Spleen (tissue), 11 donors: ENCODE measurements around the gene DMAC1. TPM values are rescaled to one million over a fixed set of nuclear protein-coding genes. Genes with fewer than 3 reads are reported as not detected.

Source experiments
- DNase-seq: peaks from one replicate; pipeline ENCODE4 v3.0.0-alpha.2; 2020
- H3K27ac ChIP-seq, 8 donors: fragments of 200-600 bp; sonication (generic) in 7 of 8; 1 replicate in 4 of 8; 2 replicates in 4 of 8; pipeline versions ENCODE4 v1.5.0 to v1.8.0; 2016 to 2021; ENCODE audit warnings: inconsistent platforms in 4 of 8, mild to moderate bottlenecking in 4 of 8, moderate library complexity in 1 of 8
- H3K27me3 ChIP-seq, 7 donors: fragments of 200-600 bp; sonication (generic) in 6 of 7; replicated peaks in 1 of 7; 1 replicate in 4 of 7; 2 replicates in 3 of 7; pipeline versions ENCODE4 v1.5.0 to v1.8.0; 2016 to 2021; ENCODE audit warnings: inconsistent platforms in 3 of 7, mild to moderate bottlenecking in 1 of 7
- H3K36me3 ChIP-seq, 6 donors: fragments of 200-600 bp; sonication (generic) in 5 of 6; 1 replicate in 4 of 6; 2 replicates in 2 of 6; pipeline versions ENCODE4 v1.5.0 to v1.8.0; 2016 to 2021; ENCODE audit warnings: inconsistent platforms in 2 of 6
- H3K4me1 ChIP-seq, 6 donors: fragments of 200-600 bp; sonication (generic) in 5 of 6; 1 replicate in 3 of 6; 2 replicates in 3 of 6; pipeline versions ENCODE4 v1.5.0 to v1.8.0; 2016 to 2021; ENCODE audit warnings: inconsistent platforms in 3 of 6
- H3K4me3 ChIP-seq, 8 donors: fragments of 200-600 bp; sonication (generic) in 7 of 8; 1 replicate in 4 of 8; 2 replicates in 4 of 8; pipeline versions ENCODE4 v1.5.0 to v1.8.0; 2016 to 2021; ENCODE audit warnings: inconsistent platforms in 4 of 8, mild to moderate bottlenecking in 4 of 8, moderate library complexity in 2 of 8
- H3K9me3 ChIP-seq, 8 donors: fragments of 200-600 bp; sonication (generic) in 7 of 8; 1 replicate in 4 of 8; 2 replicates in 4 of 8; pipeline versions ENCODE4 v1.5.0 to v1.8.0; 2016 to 2021; ENCODE audit warnings: inconsistent platforms in 4 of 8
- POLR2A ChIP-seq, 3 donors: fragments of 450-650 bp; IDR thresholded peaks; one replicate each; pipeline ENCODE4 v1.5.1; 2017; ENCODE audit warnings: antibody characterized with exemption in 3 of 3, mild to moderate bottlenecking in 1 of 3
- POLR2AphosphoS5 ChIP-seq, 3 donors: sonication (generic); formaldehyde crosslinking; IDR thresholded peaks; one replicate each; pipeline ENCODE4 v1.5.1; 2017; ENCODE audit warnings: antibody characterized with exemption in 3 of 3
- WGBS, 5 donors: extraction: QIAGEN DNeasy Blood & Tissue Kit in 3 of 5; methylation state at CpG; one replicate each; pipeline versions ENCODE4 v1.1.5 to v1.1.7; 2013 to 2018; 5-methylcytosine and 5-hydroxymethylcytosine counted together
- intact Hi-C: fragments of 100-400 bp; cut with DNase I; formaldehyde crosslinking; loops from one replicate; pipeline ENCODE4 v1.15.0; 2023; ENCODE audit warnings: low total_unique reads
- polyA plus RNA-seq, 3 donors: library from polyadenylated mRNA; stranded (reverse); fragments of 200-250 nt; gene quantifications; one replicate each; pipeline ENCODE4 v1.2.1, GENCODE V29; 2013
- total RNA-seq, 7 donors: library from RNA; depleted of rRNA in 3 of 7; stranded (reverse); fragments of >200 nt in 3 of 7; fragmentation: NEBNext Ultra II Directional in 4 of 7; extraction: Animal tissue kit (Norgen Biotek cat#: 25700) in 4 of 7; gene quantifications; one replicate each; pipeline versions ENCODE4 v1.1.0 to v1.2.1, GENCODE V29; 2016 to 2021
- TF ChIP-seq, protein P1 (sequence below), 11 experiments: fragments of 200-600 bp in 7 of 11; fragments of 450-650 bp in 4 of 11; sonication (generic) in 4 of 11; IDR thresholded peaks in 8 of 11; conservative IDR thresholded peaks in 3 of 11; 1 replicate in 7 of 11; 2 replicates in 4 of 11; pipeline versions ENCODE4 v1.4.0 to v1.8.0; 2016 to 2021; ENCODE audit warnings: antibody characterized with exemption in 11 of 11, inconsistent platforms in 4 of 11, mild to moderate bottlenecking in 1 of 11
- donor health status: healthy with polysubstance abuse.
- donor health status: DM: no; HTN: no; CAD: no; lungs with moderate emphysema.
- donor health status: DM: no; HTN: no; CAD: no.
- donor health status: Bipolar disorder and iron deficiency.
- donor health status: healthy.
- donor health status: DM: no; HTN: no; CAD: no.
- donor health status: DM: yes; HTN: yes; CAD: no.

Gene DMAC1
- total and polyA plus RNA-seq, 10 donors = 14.3 to 42.2 (median 21.4) TPM

GRCh38 chr9:7841831-7842230, 42.3 kb upstream of the DMAC1 start:
- TF ChIP-seq POLR2AphosphoS5 (IDR thresholded peaks at IDR 0.05) = no peak
- TF ChIP-seq POLR2A (IDR thresholded peaks at IDR 0.05) = no peak
- TF ChIP-seq, protein P1, sequence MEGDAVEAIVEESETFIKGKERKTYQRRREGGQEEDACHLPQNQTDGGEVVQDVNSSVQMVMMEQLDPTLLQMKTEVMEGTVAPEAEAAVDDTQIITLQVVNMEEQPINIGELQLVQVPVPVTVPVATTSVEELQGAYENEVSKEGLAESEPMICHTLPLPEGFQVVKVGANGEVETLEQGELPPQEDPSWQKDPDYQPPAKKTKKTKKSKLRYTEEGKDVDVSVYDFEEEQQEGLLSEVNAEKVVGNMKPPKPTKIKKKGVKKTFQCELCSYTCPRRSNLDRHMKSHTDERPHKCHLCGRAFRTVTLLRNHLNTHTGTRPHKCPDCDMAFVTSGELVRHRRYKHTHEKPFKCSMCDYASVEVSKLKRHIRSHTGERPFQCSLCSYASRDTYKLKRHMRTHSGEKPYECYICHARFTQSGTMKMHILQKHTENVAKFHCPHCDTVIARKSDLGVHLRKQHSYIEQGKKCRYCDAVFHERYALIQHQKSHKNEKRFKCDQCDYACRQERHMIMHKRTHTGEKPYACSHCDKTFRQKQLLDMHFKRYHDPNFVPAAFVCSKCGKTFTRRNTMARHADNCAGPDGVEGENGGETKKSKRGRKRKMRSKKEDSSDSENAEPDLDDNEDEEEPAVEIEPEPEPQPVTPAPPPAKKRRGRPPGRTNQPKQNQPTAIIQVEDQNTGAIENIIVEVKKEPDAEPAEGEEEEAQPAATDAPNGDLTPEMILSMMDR (IDR thresholded peaks at IDR 0.05 in 8 of 11, conservative IDR thresholded peaks at IDR 0.05 in 3 of 11) = no peak
- intact Hi-C loops = no loop called here
- H3K27ac ChIP-seq = no peak overlapping the region

GRCh38 chr9:7834531-7834930, 35.0 kb upstream of the DMAC1 start:
- DNase-seq = no peak
- H3K27me3 ChIP-seq = no peaks in the 10 kb centered on the region
- intact Hi-C loops = no loop called here
- TF ChIP-seq POLR2A (IDR thresholded peaks at IDR 0.05) = no peak
- TF ChIP-seq POLR2AphosphoS5 (IDR thresholded peaks at IDR 0.05) = no peak
- TF ChIP-seq, protein P1 (IDR thresholded peaks at IDR 0.05 in 8 of 11, conservative IDR thresholded peaks at IDR 0.05 in 3 of 11) = no peak
- H3K4me1 ChIP-seq = no peaks in the 10 kb centered on the region
- WGBS, 5 donors = 64 to 81% (median 67%) methylated on average over 2 of the region's 2 CpGs
- H3K9me3 ChIP-seq = peaks cover 0 to 4% (median 0%) of the 10 kb centered on the region in 8 donors
- no peak overlapping the region for H3K4me3 ChIP-seq
- no peaks in the 10 kb centered on the region for H3K36me3 ChIP-seq
- H3K27ac ChIP-seq = no peak overlapping the region

More at GRCh38 chr9:7841831-7842230, 42.3 kb upstream of the DMAC1 start:
- H3K4me3 ChIP-seq = no peak overlapping the region
- DNase-seq = no peak
- 80 to 94% (median 85%) methylated on average over 1 of the region's 1 CpG for WGBS, 5 donors
- H3K9me3 ChIP-seq = no peaks in the 10 kb centered on the region
- H3K4me1 ChIP-seq = peaks cover 0 to 8% (median 0%) of the 10 kb centered on the region in 6 donors
- no peaks in the 10 kb centered on the region for H3K27me3 ChIP-seq
- H3K36me3 ChIP-seq = no peaks in the 10 kb centered on the region

DNA sequence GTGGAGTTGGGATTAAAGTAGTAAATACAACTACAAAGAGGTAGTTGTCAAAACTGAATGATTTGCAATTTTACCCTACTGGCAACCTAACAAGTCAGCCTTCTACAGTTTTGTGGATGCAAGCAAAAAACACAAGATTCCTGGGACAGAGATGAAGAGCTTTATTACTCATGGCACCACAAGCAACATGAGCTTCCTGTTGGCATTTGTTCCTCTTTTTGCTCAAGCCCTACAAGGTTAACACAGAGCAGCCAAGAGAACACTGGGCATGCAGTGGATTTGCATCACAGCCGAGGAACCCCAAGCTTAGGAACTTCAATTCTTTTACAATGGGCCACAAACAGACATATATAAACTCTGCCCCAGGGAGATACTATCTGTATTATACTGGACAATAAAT, 28.8 kb upstream of the DMAC1 start:
- TF ChIP-seq, protein P1 (IDR thresholded peaks at IDR 0.05 in 8 of 11, conservative IDR thresholded peaks at IDR 0.05 in 3 of 11) = no peak
- TF ChIP-seq POLR2A (IDR thresholded peaks at IDR 0.05) = no peak
- TF ChIP-seq POLR2AphosphoS5 (IDR thresholded peaks at IDR 0.05) = no peak
- no peaks in the 10 kb centered on the region for H3K9me3 ChIP-seq
- H3K27ac ChIP-seq = no peak overlapping the region
- 56 to 82% (median 64%) methylated on average over 1 of the region's 1 CpG for WGBS, 5 donors
- no peaks in the 10 kb centered on the region for H3K27me3 ChIP-seq
- no peaks in the 10 kb centered on the region for H3K4me1 ChIP-seq
- intact Hi-C loops = no loop called here
- H3K4me3 ChIP-seq = no peak overlapping the region
- DNase-seq = no peak
- H3K36me3 ChIP-seq = no peaks in the 10 kb centered on the region

GRCh38 chr9:7827792-7828191, 28.2 kb upstream of the DMAC1 start:
- TF ChIP-seq POLR2A (IDR thresholded peaks at IDR 0.05) = no peak
- TF ChIP-seq, protein P1 (IDR thresholded peaks at IDR 0.05 in 8 of 11, conservative IDR thresholded peaks at IDR 0.05 in 3 of 11) = no peak
- TF ChIP-seq POLR2AphosphoS5 (IDR thresholded peaks at IDR 0.05) = no peak
- intact Hi-C loops = no loop called here
- 68 to 90% (median 86%) methylated on average over 3 of the region's 3 CpGs for WGBS, 5 donors

More at GRCh38 chr9:7827792-7828191, 28.2 kb upstream of the DMAC1 start:
- H3K36me3 ChIP-seq = no peaks in the 10 kb centered on the region
- no peak overlapping the region for H3K4me3 ChIP-seq
- no peaks in the 10 kb centered on the region for H3K9me3 ChIP-seq
- H3K4me1 ChIP-seq = no peaks in the 10 kb centered on the region
- no peak overlapping the region for H3K27ac ChIP-seq
- H3K27me3 ChIP-seq = no peaks in the 10 kb centered on the region
- DNase-seq = no peak
